Activated CD4-positive, alpha-beta T cell treated with anti-CD3 and anti-CD28 coated beads for 4 hours (primary cell): ENCODE measurements around the gene ZNF22.

ENCODE experiments used
- DNase-seq, 2 donors: peaks; one replicate each; pipeline ENCODE4 v3.0.0-alpha.2; 2020

Gene ZNF22

DNA sequence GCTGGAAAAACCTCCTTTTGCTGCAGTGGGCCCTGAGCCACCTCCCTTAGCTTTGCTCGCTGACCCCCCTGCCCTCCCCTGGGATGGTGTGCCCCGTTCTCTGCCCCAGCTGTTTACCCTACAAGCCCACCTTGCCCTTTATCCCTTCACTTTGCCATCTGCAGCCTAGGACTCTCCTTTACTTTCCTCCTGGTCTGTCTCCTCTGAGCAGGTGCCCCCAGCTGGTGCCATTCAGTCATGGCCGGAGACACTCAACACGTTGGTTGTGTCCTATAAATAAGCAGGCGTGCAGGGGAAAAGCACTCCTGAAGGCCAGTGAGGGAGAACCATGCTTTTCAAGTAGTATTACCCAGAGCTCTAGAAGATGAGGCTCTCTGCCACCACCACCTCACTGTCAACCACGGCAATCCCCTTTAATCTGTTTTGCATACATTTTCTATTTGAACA lies 35.0 kb upstream of the ZNF22 start:
- no peak for DNase-seq

DNA sequence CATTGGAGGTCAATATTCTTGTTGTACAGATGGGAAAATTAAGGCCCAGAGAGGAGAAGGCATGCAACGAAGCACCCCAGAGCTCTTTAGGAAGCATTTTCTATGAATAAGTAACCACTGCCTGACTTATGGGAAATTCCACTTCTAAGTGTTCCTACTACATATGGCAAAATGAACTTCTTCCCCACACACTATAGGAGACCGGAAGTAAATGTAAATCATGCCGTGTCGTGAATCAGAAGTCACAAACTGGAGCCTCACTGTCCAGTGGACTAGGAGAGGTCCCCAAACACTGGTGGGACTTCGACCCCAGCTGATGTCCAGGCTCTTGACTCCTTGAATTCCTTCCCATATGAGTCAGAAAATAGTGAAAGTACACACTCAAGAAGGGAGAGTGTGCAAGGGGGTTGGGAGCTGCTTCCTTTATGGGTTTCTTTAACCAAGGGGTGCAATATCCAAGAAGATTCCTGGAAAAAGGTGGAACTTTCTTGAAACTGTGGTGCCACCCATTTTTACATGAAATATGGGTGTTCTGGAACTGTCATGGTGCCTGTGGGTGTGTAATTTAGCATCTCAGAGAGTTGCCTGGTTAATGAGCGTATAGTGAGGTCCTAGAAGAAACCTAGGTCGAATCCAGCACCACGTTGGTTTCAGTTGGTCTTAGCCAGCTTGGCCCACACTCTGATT lies 34.5 kb upstream of the ZNF22 start:
- DNase-seq, result no peak

DNA sequence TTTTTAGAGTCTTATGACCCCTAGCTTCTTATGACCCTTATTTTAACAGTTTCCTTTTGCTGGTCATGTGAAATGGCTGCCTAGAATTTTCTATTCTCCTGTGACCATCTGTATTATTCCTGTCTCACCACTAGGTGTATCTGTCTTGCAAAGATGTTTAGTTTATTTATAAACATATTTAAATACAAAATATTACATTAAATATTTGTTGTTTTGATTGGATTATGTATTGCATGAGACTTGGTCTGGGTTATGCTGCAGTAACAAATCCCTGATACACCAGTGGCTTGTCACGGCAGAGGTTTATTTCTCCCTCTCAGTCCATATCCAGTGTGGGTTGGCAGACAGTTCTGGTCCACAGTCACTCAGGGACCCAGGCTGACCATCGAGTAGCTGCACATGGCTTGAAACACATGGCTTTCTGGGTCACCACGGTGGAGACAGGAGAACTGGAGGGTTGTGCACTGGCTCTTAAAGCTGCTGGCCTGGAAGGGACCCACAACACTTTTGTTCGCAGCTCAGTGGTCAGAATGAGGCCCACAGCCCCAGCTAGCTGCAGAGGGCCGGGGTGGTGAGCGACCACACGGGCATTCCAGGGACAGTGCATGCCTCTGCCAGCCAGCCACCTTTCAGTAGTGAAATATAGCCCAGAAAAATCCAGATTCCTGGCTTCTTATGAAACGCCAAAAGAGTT lies 33.8 kb upstream of the ZNF22 start:
- DNase-seq, result no peak

DNA sequence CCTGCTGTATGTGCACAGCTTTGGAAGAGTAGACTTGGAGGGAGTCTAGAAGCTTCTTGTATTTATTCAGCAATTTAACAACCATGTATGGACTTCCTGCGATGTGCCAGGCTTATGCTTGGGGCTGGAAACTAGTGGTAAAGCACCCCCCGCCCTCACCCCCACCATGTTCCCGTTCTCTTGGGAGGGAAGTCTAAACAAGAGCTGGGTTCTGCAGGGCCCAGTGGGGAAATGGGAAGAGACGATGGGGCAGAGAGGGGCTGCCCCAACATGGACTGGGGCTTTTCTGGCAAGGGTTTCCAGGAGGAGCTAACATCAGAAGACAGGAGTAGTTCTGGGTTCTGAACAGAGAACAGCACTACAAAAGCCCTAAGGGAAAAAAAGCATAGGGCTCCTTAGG lies 33.1 kb upstream of the ZNF22 start:
- no peak for DNase-seq

DNA sequence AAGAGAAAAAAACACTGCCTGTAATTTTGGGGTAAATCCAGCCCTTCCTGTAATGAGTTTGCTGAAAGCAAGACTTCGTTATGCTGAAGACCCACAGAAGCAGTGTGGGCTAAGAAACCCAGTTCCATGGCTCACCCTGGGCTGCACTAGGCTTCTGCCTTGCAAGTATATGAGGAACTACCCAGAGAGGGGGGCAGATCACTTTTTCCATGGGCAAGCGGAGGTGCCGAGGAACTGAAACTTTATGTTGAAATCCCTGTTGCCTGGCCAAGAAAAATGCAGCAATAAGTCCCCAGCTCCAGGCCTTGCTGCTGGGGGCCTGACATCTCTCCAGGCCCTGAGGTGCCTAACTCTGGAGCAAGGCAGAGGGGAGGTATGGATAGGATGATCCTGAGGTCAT lies 32.6 kb upstream of the ZNF22 start:
- DNase-seq, result no peak

GRCh38 chr10:44968500-44969400 lies 32.0 kb upstream of the ZNF22 start:
- no peak for DNase-seq

DNA sequence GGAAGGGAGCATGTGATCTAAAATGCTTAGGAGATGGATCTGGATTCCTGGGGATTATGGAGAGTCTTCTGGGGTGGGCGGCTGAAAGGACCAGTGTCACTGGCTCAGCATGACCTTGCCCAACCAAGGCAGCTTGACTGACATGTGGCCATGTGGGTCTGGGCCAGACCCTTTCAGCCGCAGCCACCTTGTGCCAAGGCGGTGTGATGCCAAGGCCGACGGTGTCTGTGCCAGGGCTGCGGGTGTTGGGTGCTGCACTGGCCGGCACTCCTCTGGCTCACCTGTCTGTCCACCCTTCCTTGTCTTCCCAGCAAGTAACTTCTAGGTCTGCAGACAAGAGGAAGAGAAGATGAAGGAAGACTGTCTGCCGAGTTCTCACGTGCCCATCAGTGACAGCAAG lies 30.9 kb upstream of the ZNF22 start:
- DNase-seq, result no peak

- no peak for DNase-seq
Observed at GRCh38 chr10:44970812-44971395, 29.8 kb upstream of the ZNF22 start.

GRCh38 chr10:44971434-44971833 lies 29.3 kb upstream of the ZNF22 start:
- DNase-seq, result no peak

DNA sequence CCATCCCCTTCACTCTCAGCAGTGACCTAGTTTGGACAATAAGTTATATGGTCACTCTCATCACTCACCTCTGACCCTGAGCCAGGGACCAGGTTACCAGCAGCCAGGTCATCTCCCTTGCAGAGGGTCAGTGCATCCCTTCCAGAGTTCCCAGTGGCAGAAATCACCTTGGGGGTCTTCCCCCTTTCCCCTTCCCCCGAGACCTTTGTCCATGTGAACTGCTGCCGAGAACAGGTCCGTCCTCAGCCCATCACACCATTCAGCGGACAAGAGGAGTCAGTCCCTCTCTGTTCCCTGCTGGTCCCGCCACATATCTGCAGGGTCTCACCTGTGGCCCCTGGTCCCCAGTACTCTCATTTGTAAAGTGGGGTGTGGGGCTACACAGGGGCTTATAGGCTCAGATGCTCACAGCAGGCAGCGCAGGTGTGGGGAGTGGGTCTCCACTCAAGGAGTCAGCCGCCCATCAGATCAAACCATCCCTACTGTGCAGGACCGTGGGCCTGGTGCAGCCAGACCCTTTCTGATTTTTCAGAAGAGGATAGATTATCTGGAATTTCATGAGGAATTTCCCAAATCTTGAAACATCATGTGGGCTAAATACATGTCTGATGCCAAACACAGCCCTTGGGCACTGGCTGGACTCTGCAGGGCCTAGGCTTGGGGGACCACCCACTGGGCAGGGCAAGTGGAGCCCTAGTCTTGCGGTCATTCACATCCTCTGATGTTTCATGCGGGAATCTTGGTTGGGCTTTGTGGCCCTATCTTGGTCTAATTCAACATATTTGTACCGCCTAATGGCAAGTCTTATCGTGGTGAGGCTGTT lies 28.6 kb upstream of the ZNF22 start:
- DNase-seq, result no peak

DNA sequence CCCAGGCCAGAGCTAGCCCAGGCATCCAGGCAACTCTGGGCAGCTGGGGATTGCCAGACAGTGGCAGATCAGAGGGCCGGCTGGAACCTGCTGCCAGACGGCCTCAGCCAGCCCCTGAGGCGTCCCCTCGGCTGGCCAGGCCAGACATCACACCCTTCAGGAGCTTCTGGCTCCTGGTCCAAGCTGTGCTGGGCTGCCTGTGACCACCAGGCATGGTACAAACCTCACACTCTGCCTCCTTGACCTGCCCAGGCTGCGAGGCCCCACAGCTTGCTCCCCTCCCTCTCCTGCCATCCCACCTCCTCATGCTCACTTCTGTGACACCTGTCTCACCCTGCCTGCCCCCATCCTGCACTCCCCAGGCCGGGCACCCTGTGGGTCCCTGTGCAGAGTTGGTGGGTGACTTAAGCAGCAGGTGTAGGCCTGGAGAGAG lies 27.8 kb upstream of the ZNF22 start:
- no peak for DNase-seq

GRCh38 chr10:44973323-44974081 lies 27.2 kb upstream of the ZNF22 start:
- DNase-seq, result no peak

DNA sequence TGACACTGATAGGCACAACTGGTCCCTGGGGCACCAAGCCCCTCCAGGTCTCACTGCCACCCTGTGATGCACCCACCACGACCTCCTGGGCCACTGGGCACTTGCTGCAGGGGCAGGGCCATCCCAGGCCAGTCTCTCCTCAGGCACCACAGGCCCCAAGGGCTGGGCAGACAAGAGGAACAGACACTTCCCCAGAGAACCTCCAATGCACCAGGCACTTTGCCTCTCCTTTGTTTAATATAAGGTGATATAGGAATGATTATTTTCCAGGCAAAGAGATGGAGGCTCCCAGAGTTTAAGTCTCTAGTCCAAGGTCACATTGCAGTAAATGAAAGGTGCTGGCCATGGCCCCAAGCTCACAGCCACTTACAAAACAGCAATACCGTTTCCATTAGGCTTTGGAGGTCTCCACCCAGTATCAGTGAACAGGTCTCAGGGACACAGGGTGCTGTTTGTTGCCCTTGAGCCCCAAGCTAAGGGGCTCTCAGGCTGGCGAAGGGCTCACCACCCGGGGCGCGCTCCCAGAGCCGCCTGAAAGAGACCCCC lies 26.6 kb upstream of the ZNF22 start:
- DNase-seq, result no peak

GRCh38 chr10:44974628-44975430 lies 25.9 kb upstream of the ZNF22 start:
- peak; percentile 55 for DNase-seq

- DNase-seq, result no peak
Observed at GRCh38 chr10:44975431-44976331, 25.0 kb upstream of the ZNF22 start.

- no peak for DNase-seq
Observed at GRCh38 chr10:44976352-44977198, 24.1 kb upstream of the ZNF22 start.

GRCh38 chr10:44977287-44978212 lies 23.2 kb upstream of the ZNF22 start:
- DNase-seq, result no peak
